HG02885 (cell line): Measurements from ENCODE around the gene NBPF12.
"Not testable (repeated sequence)": the region's sequence is repeated elsewhere in the genome, so short reads cannot be mapped to it uniquely, and the experiment has no call there.

Experiments
- ATAC-seq: cut with Tn5 transposase; IDR thresholded peaks from one replicate; pipeline ENCODE4 v1.9.1; 2021; ENCODE audit warnings: mild to moderate bottlenecking; ENCODE audit not compliant: unreplicated experiment, poor library complexity

Gene NBPF12, protein sequence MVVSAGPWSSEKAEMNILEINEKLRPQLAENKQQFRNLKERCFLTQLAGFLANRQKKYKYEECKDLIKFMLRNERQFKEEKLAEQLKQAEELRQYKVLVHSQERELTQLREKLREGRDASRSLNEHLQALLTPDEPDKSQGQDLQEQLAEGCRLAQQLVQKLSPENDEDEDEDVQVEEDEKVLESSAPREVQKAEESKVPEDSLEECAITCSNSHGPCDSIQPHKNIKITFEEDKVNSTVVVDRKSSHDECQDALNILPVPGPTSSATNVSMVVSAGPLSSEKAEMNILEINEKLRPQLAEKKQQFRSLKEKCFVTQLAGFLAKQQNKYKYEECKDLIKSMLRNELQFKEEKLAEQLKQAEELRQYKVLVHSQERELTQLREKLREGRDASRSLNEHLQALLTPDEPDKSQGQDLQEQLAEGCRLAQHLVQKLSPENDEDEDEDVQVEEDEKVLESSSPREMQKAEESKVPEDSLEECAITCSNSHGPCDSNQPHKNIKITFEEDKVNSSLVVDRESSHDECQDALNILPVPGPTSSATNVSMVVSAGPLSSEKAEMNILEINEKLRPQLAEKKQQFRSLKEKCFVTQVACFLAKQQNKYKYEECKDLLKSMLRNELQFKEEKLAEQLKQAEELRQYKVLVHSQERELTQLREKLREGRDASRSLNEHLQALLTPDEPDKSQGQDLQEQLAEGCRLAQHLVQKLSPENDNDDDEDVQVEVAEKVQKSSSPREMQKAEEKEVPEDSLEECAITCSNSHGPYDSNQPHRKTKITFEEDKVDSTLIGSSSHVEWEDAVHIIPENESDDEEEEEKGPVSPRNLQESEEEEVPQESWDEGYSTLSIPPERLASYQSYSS (N-terminal part only)

DNA sequence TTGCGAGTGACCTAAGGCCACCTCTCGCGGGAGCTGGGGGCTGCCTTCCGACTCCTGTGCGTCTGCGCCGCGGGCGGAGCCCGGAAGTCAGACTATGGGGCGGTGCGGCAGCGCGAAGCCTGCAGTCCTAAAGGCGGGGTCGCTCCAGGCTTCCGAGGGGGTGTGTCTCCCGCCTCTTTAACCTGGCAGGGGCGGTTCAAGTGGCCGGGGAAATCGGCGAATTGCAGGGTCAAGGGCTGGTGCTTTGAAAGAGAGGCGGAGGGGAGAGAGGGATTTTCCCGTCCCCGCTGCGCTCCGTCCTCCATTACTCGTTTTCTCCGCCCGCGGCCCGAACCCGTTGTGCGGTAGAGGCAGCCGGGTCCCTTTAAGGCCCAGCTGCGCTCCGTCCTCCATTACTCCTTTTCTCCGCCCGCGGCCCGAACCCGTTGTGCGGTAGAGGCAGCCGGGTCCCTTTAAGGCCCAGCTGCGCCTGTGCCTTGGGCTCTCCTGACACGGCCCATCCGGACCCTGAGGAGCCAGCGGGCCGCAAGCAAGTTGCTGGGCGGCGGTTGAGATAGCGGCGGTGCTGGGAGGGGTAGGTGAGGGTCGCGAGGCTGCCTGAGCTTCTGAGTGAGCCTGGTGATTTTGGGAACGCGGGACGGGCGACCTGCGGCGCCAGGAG, at the start of gene NBPF12:
TSS of gene NBPF12 (plus strand) at position 83 of the 661 bp plus-strand sequence. CDS start 21,820 bp downstream, outside the sequence.
- peak; percentile 82 for ATAC-seq

DNA sequence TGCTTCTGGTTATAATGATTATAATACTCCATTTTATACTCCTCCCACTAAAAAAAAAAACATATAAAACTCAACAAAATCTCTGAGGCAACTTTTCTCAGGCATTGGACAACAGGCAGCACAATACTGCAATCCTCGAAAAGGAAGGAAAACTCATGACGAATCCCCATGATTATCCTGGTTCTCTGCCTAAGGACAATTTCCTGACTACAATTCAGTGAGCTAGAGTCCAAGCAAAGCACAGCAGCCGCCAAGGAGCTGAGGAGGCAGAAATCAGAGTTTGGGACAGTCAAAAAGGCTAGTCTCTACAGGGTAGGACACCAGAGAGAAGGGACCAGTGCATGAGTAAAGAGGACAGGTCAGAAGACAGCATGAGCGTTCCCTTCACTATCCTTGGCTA, 46.8 kb upstream of the NBPF12 start:
- ATAC-seq = not testable (repeated sequence)

DNA sequence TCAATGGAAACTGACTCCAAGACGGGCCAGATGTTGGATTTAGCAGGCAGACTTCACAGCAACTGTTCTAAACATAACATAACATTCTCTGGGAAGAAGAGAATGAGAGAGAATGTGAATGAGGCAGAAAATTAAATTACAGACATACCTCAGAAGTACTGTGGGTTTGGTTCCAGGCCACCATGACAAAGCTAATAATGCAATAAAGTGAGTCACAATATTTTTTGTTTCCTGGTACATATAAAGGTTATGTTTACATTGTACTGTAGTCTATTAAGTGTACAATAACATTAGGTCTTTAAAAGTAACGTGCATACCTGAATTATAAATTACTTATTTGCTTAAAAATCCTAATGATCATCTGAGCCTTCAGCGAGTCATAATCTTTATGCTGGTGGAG, 45.8 kb upstream of the NBPF12 start:
- ATAC-seq = not testable (repeated sequence)

DNA sequence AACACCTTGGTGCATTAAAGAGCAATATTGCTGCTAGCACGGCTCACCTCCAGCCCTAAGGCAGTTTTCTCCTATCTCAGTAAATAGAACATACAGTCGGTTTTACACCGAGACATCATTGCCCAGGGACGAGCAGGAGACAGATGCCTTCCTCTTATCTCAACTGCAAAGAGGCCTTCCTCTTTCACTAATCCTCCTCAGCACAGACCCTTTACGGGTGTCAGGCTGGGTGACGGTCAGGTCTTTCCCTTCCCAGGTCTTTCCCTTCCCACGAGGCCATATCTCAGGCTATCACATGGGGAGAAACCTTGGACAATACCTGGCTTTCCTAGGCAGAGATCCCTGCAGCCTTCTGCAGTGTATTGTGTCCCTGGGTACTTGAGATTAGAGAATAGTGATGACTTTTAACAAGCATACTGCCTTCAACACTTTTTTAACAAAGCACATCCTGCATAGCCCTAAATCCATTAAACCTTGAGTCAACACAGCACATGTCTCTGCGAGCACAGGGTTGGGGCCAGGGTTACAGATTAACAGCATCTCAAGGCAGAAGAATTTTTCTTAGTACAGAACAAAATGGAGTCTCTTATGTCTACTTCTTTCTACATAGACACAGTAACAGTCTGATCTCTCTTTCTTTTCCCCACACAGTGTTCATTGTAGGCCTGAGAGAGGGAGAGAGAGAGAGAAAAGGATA, 30.4 kb upstream of the NBPF12 start:
- not testable (repeated sequence) for ATAC-seq

DNA sequence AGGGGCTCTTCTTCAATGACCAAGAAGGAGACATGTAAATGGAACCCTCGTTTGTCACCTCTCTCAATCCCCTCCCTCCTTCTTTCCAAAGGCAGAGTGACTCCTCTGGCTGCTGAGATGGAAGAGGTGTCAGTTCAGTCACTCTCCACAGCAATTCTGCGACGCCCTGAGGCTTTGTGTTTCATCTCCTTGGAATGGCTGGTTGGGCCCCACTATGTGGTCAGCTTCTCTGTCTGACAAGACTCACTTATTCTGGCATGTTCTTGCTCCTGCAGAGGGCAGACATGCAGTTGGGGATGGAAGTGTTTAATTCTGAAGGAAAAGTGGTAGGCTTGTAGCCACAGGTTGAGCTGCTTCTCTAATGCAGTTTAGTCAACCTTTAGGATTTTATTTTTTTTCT, 25.1 kb upstream of the NBPF12 start:
- ATAC-seq = not testable (repeated sequence)

DNA sequence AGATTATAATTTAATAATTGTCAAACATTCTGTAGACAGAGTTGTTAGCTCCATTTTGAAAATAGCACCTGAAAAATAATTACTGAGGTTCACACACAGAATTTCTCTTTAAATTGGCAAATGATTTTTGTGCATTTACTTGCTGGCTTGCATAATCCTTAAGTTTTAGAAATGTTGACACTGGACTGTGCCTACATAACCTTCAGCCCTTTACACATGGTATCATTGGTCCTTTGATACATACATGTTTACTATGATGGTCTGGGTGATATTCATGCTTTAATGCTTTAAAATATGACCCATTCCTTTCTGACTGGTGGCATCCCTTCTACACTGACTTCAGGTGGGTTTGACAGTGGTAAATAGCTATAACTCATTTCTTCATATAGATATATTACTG, 17.3 kb upstream of the NBPF12 start:
- not testable (repeated sequence) for ATAC-seq

DNA sequence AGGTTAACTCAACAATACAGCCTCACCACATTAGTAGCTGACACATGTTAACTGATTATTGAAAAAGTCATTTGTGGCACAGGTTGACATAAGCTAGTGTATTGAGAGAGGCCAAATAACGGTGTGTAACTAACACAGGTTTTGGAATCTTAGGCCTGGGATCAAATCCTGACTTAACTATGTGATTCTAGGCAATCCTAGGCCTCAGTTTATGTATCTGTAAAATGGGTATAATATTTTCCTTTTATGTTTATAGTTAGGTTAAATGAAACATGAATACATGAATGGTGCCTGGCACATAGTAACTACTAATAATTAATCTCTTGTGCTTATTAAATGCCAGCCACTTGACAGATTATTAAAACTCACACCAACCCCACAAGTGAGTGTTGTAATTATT, 15.5 kb upstream of the NBPF12 start:
- ATAC-seq = not testable (repeated sequence)

DNA sequence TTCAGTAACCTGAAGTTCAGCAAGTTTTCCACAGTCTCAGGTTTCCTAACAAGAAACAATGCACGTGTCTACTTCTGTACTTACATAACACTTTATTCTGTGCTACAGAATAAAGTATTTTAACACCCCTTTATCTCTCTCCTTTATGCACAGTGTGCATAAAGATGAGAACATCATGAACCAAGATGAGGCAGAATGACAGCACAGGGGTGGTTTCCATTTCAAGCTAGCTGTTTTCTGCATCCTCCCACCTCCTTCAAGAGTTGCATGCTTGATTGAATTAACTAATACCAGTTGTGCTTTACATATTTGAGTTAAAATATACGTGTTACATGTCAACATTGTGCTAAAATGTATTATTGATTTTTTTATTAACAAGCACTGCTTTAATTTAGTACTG, 14.0 kb upstream of the NBPF12 start:
- not testable (repeated sequence) for ATAC-seq

DNA sequence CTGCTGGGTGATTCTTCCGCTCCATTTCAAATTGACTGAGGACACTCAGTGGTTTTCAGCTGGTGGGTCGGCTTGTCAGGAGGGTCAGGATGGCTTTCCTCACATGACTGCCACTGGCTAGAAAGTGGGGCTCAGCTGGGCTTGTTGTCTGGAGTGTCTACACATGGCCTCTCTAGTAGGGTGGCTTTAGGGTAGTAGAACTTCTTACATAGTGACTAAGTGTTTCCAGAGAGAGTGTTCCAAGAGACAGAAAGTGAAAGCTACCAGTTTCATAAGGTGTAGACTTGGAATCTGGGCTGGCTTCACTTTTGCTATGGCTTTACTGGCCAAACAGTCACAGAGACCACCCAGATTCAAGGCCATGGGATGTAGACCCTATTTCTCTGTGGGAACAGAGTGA, 11.7 kb upstream of the NBPF12 start:
- not testable (repeated sequence) for ATAC-seq

DNA sequence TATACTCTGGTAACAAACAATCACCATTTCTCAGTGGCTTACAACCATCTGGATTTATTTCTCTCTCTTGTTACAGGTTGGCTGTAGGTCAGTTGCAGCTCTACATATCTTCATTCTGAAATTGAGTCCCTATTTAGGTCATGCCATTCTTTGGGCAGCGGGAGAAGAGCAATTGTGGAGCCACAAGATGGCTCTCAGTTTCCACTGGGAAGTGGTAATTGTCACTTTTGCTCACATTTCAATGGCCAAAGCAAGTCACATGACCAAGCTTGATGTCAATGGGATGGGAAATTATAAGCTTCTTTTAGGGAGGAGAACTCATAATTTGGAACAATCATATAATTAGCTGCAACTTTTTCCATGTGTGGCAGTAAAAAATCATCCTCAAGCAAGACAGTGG, 7.9 kb upstream of the NBPF12 start:
- not testable (repeated sequence) for ATAC-seq

DNA sequence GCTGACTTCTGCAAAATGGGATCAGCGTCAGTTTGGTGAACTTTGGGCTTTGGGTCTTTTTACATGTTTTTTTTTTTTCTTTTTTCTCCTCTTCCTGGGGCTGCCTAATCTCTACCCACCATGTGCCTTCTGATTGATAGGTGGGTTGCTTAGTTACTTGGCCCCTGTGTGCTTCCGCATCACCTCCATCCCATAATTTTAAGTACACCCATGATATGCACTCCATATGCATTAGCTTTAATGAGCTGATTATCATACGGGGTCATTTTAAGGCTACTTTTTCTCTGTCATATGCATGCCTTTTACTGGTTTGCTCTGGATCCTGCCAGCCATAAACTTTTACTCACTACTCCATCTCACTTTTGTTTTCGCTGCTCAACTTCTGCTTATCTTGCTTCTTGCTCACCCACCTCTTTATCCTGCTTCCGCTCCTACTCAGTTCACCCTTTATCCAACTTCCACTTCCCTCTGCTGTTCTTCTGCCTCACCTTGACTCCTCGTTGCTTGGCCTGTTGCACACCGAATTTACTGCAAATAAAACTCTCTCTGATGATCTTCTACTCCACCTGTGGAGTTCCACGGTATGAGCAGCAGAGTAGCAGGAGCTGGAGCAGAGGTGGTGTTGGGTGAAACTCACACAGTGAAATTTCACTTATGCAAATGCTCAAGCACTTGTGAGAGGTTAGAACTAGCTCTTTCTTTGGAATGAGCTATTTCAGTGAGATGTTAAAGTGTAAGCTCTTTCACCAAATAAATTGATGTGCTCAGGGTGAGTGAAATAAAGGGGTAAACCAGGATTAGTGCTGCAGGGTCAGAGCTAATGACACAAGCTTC, 3.5 kb upstream of the NBPF12 start:
- ATAC-seq = peak; percentile 36

DNA sequence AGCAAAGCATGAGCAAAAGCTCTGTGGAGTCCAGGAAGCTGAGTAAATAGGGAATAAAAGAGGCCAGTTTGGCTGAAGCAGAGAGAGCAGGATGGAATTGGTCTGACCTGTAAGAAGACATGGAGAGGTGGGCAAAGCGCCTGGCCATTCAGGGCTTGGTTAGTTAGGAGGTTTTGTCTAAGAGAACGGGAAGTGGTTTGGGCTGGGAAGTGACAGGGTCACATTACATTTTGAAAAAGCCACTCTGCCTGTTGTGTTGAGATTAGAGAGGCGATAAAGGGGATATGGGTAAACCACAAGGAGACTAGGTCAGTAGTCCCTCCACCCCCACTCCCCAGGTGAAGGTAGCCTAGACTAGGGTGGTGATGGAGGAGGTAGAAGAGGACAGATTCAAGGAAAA, 662 bp upstream of the NBPF12 start:
- ATAC-seq = not testable (repeated sequence)

DNA sequence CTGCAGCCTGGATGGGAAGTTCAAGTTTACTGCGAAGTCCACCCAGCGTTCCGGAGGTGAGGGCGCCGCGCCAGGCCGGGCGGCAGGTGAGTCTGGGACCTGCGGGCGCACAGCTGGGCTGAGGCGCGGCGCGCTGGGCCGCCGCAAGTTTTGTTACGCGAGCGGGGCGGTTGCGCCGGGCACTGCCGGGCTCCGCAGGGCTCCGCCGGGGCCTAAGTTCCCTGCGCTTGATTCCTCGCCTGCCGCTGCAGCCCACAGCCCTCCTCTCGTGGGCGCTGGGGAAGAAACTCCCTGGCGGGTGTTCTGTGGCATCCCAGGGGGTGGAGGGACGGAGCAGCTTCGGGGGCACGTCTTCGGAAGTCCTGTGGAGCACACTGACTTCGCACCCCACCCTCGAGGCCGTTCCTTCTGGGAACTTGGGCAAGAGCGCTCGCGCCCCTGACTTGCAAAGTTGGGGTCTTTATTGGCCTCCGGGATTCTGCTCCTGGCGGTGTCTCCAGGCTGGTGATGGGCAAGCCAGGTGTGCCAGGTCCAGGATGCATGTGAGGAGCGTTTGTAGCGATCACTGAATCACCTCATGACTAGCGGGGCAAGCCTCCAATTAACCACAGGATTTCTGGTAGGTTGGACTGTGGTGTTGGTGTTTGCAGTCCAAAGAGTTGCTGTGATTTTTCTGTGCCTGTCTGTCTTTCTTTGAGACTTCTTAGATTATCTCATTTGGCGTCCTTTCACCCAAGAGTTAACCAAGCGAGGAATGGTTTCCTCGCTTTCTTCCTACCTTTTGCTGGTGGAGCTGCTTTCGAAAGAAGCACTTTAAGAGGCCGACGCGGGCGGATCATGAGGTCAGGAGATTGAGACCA, 1.0 kb downstream of the NBPF12 start:
- peak; percentile 19 for ATAC-seq

DNA sequence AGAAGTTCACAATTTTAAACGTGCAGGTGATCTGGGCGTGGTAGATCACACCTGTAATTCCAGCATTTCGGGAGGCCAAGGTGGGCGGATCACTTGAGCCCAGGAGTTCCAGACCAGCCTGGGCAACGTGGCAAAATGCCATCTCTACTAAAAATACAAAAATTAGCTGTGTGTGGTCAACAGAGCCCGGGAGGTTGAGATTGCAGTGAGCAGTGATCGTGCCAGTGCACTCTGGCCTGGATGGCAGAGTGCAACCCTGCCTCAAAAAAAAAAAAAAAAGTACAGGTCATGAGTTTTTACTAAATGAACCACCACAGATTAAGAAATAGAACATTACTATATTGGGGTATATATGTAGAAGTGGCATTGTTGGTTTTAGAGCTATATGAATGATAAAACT, 2.2 kb downstream of the NBPF12 start:
- not testable (repeated sequence) for ATAC-seq

DNA sequence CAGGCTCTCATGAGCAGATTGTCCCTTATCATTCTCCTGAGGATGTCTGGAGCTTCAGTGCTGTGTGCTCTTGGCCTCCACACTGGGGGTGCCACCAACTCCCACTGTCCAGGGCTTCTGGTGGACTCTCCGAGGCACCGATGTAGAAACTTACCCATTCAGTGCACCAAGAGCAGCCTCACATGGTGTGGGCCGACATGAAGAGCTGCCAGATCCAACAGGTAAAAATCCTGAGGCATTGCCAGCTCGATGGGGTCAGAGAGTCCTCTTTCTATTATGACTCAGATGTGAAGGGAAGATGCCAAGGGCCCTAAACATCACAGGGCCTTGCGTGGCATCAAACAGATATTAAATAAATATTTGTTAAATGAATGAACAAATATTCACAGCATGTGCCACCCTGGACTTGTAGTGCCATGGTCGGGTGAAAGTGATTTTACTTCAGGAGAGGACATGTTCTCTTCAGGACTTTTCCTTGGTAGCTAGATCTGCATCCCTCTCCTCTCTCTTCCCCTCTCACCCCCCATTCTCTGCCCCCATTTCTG, 5.3 kb downstream of the NBPF12 start:
- ATAC-seq = not testable (repeated sequence)

DNA sequence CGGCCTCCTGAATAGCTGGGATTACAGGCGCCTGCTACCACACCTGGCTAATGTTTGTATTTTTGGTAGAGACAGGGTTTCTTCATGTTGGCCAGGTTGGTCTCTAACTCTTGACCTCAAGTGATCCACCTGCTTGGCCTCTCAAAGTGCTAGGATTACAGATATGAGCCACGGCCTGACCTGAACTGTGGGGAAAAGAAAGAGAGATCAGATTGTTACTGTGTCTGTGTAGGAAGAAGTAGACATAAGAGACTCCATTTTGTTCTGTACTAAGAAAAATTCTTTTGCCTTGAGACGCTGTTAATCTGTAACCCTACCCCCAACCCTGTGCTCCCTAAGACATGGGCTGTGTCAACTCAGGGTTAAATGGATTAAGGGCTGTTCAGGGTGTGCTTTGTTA, 10.0 kb downstream of the NBPF12 start:
- not testable (repeated sequence) for ATAC-seq

DNA sequence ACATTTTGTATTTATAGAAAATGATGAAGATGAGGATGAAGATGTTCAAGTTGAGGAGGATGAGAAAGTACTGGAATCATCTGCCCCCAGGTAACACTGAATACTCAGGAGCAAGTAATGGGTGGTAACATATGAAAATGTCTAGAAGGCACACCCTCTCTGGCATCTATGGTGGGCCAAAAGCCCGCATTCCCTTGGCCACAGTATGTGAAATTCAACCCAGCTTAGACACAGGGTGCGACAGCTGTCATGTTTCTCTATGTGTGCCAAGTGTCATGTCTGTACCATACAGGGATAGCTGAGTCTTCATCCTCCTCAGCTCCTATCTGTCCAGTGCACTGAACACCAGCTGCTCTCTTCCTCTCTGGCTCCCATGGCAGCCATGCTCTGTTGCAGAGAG, 26.2 kb downstream of the NBPF12 start:
- not testable (repeated sequence) for ATAC-seq

DNA sequence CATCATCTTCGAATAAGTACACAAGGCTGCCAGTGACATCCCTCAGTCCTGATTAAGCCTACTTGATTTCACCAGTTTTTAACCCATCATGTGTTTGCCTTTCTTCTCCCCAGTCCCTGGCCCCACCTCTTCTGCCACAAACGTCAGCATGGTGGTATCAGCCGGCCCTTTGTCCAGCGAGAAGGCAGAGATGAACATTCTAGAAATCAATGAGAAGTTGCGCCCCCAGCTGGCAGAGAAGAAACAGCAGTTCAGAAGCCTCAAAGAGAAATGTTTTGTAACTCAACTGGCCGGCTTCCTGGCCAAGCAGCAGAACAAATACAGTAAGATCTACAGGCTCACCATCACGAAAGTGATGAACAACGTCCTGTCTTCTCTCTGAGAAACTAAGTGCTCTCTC, 28.2 kb downstream of the NBPF12 start:
- not testable (repeated sequence) for ATAC-seq
